GM23338 (cell line): ENCODE data around the gene LIPH. TPM values are rescaled to one million over a fixed set of nuclear protein-coding genes. Genes with fewer than 3 reads are reported as not detected.
A peak's percentile ranks its signal among the peaks of the same experiment; 100 is the strongest.

Experiments
- ATAC-seq: fragments of 200-7000 bp; cut with Tn5 transposase; 3 replicates; pipeline ENCODE4 v1.9.1; 2020
- DNase-seq: peaks from one replicate; pipeline ENCODE4 v3.0.0-alpha.2; 2015; ENCODE audit warnings: low spot score
- H2AFZ ChIP-seq: fragments of 200-600 bp; sonication (generic); 2 replicates; pipeline ENCODE4 v1.8.0; 2016; ENCODE audit warnings: antibody characterized with exemption, mild to moderate bottlenecking, moderate library complexity
- H3F3A ChIP-seq: fragments of 200-600 bp; sonication (generic); replicated peaks from 2 replicates; pipeline ENCODE4 v1.8.0; 2017; ENCODE audit warnings: antibody characterized with exemption, mixed run types, low read depth
- H3K27ac ChIP-seq: fragments of 200-600 bp; sonication (generic); 2 replicates; pipeline ENCODE4 v1.6.1; 2016; ENCODE audit warnings: low read depth
- H3K27me3 ChIP-seq: fragments of 200-600 bp; sonication (generic); 2 replicates; pipeline ENCODE4 v1.8.0; 2016; ENCODE audit warnings: mild to moderate bottlenecking, mixed run types, moderate library complexity; ENCODE audit not compliant: insufficient read depth
- H3K36me3 ChIP-seq: fragments of 200-600 bp; sonication (generic); 2 replicates; pipeline ENCODE4 v1.8.0; 2016; ENCODE audit warnings: mild to moderate bottlenecking; ENCODE audit not compliant: insufficient read depth
- H3K4me1 ChIP-seq: fragments of 200-600 bp; sonication (generic); 2 replicates; pipeline ENCODE4 v1.8.0; 2016; ENCODE audit warnings: mild to moderate bottlenecking, moderate library complexity; ENCODE audit not compliant: insufficient read depth
- H3K4me2 ChIP-seq: fragments of 200-600 bp; sonication (generic); 2 replicates; pipeline ENCODE4 v1.7.1; 2017; ENCODE audit warnings: mixed run types
- H3K4me3 ChIP-seq: fragments of 200-600 bp; sonication (generic); 2 replicates; pipeline ENCODE4 v1.6.1; 2016; ENCODE audit warnings: mixed run types
- H3K79me2 ChIP-seq: fragments of 200-600 bp; sonication (generic); replicated peaks from 2 replicates; pipeline ENCODE4 v1.8.0; 2017; ENCODE audit warnings: mild to moderate bottlenecking; ENCODE audit not compliant: insufficient read depth
- H3K9me2 ChIP-seq: fragments of 200-600 bp; sonication (generic); 2 replicates; pipeline ENCODE4 v1.8.0; 2017; ENCODE audit not compliant: insufficient read depth
- H4K20me1 ChIP-seq: fragments of 200-600 bp; sonication (generic); replicated peaks from 2 replicates; pipeline ENCODE4 v1.8.0; 2017; ENCODE audit warnings: mild to moderate bottlenecking; ENCODE audit not compliant: insufficient read depth
- H3K27ac Mint-ChIP-seq: 2 replicates; pipeline ENCODE4 v1.8.0; 2020; ENCODE audit warnings: inconsistent platforms, mild to moderate bottlenecking, moderate library complexity, mixed read lengths
- H3K27me3 Mint-ChIP-seq: 3 replicates; pipeline ENCODE4 v1.8.0; 2022; ENCODE audit warnings: low read depth, mild to moderate bottlenecking, moderate library complexity, mixed read lengths, inconsistent platforms; ENCODE audit not compliant: insufficient read depth, poor library complexity
- H3K36me3 Mint-ChIP-seq: 3 replicates; pipeline ENCODE4 v1.8.0; 2021; ENCODE audit warnings: low read depth, mild to moderate bottlenecking, inconsistent platforms, moderate library complexity, mixed read lengths
- H3K4me1 Mint-ChIP-seq: 3 replicates; pipeline ENCODE4 v1.8.0; 2020; ENCODE audit warnings: mild to moderate bottlenecking, inconsistent platforms, mixed read lengths
- H3K4me3 Mint-ChIP-seq: 3 replicates; pipeline ENCODE4 v1.8.0; 2021; ENCODE audit warnings: moderate library complexity, mild to moderate bottlenecking, inconsistent platforms, mixed read lengths
- H3K9me3 Mint-ChIP-seq: 3 replicates; pipeline ENCODE4 v1.8.0; 2020; ENCODE audit warnings: moderate library complexity, mild to moderate bottlenecking, inconsistent platforms, mixed read lengths
- EZH2 ChIP-seq: fragments of 200-600 bp; sonication (generic); IDR thresholded peaks from one replicate; pipeline ENCODE4 v1.8.0; 2017; ENCODE audit warnings: antibody characterized with exemption, mild to moderate bottlenecking, low read depth; ENCODE audit not compliant: unreplicated experiment
- POLR2AphosphoS5 ChIP-seq: IDR thresholded peaks from 2 replicates; pipeline ENCODE4 v1.6.1; 2016; ENCODE audit warnings: antibody characterized with exemption, low read depth
- STAT1 ChIP-seq: IDR thresholded peaks from one replicate; pipeline ENCODE4 v1.6.1; 2016; ENCODE audit warnings: antibody characterized with exemption; ENCODE audit not compliant: unreplicated experiment
- polyA plus RNA-seq: library from polyadenylated mRNA; unstranded; fragments of >200 nt; fragmentation: Nextera tagmentation; extraction: Ambion mirVana; gene quantifications from 2 replicates; pipeline ENCODE4 v1.2.1, GENCODE V29; 2016
- total RNA-seq: library from RNA; depleted of rRNA; stranded (reverse); fragments of >200 nt; shearing (Covaris generic); gene quantifications from 2 replicates; pipeline ENCODE4 v1.2.3, GENCODE V29; 2014
- TF ChIP-seq, protein P1 (sequence below): fragments of 250-450 bp; sonication (Bioruptor Pico); IDR thresholded peaks from 2 replicates; pipeline ENCODE4 v1.5.0; 2020; ENCODE audit warnings: mild to moderate bottlenecking, moderate library complexity
- TF ChIP-seq, protein P2 (sequence below): IDR thresholded peaks from 2 replicates; pipeline ENCODE4 v1.6.1; 2016; ENCODE audit warnings: antibody characterized with exemption
- TF ChIP-seq, protein P3 (sequence below), 2 experiments: fragments of 200-600 bp in 1 of 2; sonication (generic) in 1 of 2; conservative IDR thresholded peaks; 2 replicates each; pipeline versions ENCODE4 v1.5.1 to v1.6.1; 2016 to 2017; ENCODE audit warnings: antibody characterized with exemption in 2 of 2, low read depth in 2 of 2, mild to moderate bottlenecking in 2 of 2, moderate library complexity in 1 of 2

Gene LIPH
- total and polyA plus RNA-seq, 2 experiments from 2014 or later = 0.03 to 0.16 TPM

- Histone ChIP-seq H3K4me2 (no peak overlapping the region), H3K36me3 (no peaks in the 10 kb centered on the region), H3K79me2 (no peaks in the 10 kb centered on the region), H3K9me2 (no peaks in the 10 kb centered on the region), H3K4me1 (no peaks in the 10 kb centered on the region), H3F3A (no peaks in the 10 kb centered on the region), H4K20me1 (no peaks in the 10 kb centered on the region), H3K27ac (no peak overlapping the region), H3K27me3 (no peaks in the 10 kb centered on the region), H2AFZ (no peak overlapping the region), H3K4me3 (no peak overlapping the region)
- Mint-ChIP-seq H3K4me3 (no peak overlapping the region), H3K36me3 (no peaks in the 10 kb centered on the region), H3K4me1 (no peaks in the 10 kb centered on the region), H3K9me3 (peaks cover 2% of the 10 kb centered on the region; the same call in 1 of the 3 replicates), H3K27ac (no peak overlapping the region), H3K27me3 (peaks cover 1% of the 10 kb centered on the region)
- ATAC-seq (no peak), DNase-seq (peak; percentile 63)
- TF ChIP-seq EZH2 (no peak), POLR2AphosphoS5 (no peak), STAT1 (no peak)
- TF ChIP-seq, protein P1, sequence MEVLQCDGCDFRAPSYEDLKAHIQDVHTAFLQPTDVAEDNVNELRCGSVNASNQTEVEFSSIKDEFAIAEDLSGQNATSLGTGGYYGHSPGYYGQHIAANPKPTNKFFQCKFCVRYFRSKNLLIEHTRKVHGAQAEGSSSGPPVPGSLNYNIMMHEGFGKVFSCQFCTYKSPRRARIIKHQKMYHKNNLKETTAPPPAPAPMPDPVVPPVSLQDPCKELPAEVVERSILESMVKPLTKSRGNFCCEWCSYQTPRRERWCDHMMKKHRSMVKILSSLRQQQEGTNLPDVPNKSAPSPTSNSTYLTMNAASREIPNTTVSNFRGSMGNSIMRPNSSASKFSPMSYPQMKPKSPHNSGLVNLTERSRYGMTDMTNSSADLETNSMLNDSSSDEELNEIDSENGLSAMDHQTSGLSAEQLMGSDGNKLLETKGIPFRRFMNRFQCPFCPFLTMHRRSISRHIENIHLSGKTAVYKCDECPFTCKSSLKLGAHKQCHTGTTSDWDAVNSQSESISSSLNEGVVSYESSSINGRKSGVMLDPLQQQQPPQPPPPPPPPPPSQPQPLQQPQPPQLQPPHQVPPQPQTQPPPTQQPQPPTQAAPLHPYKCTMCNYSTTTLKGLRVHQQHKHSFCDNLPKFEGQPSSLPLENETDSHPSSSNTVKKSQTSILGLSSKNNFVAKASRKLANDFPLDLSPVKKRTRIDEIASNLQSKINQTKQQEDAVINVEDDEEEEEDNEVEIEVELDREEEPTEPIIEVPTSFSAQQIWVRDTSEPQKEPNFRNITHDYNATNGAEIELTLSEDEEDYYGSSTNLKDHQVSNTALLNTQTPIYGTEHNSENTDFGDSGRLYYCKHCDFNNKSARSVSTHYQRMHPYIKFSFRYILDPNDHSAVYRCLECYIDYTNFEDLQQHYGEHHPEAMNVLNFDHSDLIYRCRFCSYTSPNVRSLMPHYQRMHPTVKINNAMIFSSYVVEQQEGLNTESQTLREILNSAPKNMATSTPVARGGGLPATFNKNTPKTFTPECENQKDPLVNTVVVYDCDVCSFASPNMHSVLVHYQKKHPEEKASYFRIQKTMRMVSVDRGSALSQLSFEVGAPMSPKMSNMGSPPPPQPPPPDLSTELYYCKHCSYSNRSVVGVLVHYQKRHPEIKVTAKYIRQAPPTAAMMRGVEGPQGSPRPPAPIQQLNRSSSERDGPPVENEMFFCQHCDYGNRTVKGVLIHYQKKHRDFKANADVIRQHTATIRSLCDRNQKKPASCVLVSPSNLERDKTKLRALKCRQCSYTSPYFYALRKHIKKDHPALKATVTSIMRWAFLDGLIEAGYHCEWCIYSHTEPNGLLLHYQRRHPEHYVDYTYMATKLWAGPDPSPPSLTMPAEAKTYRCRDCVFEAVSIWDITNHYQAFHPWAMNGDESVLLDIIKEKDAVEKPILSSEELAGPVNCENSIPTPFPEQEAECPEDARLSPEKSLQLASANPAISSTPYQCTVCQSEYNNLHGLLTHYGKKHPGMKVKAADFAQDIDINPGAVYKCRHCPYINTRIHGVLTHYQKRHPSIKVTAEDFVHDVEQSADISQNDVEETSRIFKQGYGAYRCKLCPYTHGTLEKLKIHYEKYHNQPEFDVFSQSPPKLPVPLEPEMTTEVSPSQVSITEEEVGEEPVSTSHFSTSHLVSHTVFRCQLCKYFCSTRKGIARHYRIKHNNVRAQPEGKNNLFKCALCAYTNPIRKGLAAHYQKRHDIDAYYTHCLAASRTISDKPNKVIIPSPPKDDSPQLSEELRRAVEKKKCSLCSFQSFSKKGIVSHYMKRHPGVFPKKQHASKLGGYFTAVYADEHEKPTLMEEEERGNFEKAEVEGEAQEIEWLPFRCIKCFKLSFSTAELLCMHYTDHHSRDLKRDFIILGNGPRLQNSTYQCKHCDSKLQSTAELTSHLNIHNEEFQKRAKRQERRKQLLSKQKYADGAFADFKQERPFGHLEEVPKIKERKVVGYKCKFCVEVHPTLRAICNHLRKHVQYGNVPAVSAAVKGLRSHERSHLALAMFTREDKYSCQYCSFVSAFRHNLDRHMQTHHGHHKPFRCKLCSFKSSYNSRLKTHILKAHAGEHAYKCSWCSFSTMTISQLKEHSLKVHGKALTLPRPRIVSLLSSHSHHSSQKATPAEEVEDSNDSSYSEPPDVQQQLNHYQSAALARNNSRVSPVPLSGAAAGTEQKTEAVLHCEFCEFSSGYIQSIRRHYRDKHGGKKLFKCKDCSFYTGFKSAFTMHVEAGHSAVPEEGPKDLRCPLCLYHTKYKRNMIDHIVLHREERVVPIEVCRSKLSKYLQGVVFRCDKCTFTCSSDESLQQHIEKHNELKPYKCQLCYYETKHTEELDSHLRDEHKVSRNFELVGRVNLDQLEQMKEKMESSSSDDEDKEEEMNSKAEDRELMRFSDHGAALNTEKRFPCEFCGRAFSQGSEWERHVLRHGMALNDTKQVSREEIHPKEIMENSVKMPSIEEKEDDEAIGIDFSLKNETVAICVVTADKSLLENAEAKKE = no peak
- TF ChIP-seq, protein P2, sequence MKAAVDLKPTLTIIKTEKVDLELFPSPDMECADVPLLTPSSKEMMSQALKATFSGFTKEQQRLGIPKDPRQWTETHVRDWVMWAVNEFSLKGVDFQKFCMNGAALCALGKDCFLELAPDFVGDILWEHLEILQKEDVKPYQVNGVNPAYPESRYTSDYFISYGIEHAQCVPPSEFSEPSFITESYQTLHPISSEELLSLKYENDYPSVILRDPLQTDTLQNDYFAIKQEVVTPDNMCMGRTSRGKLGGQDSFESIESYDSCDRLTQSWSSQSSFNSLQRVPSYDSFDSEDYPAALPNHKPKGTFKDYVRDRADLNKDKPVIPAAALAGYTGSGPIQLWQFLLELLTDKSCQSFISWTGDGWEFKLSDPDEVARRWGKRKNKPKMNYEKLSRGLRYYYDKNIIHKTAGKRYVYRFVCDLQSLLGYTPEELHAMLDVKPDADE = no peak
- TF ChIP-seq, protein P3, sequence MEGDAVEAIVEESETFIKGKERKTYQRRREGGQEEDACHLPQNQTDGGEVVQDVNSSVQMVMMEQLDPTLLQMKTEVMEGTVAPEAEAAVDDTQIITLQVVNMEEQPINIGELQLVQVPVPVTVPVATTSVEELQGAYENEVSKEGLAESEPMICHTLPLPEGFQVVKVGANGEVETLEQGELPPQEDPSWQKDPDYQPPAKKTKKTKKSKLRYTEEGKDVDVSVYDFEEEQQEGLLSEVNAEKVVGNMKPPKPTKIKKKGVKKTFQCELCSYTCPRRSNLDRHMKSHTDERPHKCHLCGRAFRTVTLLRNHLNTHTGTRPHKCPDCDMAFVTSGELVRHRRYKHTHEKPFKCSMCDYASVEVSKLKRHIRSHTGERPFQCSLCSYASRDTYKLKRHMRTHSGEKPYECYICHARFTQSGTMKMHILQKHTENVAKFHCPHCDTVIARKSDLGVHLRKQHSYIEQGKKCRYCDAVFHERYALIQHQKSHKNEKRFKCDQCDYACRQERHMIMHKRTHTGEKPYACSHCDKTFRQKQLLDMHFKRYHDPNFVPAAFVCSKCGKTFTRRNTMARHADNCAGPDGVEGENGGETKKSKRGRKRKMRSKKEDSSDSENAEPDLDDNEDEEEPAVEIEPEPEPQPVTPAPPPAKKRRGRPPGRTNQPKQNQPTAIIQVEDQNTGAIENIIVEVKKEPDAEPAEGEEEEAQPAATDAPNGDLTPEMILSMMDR (conservative IDR thresholded peaks at IDR 0.05; ENCODE audit: low read depth in 2 of 2) = peak; percentile 53 to 65
Observed at GRCh38 chr3:185460719-185461350, 91.6 kb downstream of the LIPH start.
